ENCODE data around the gene DNAH6. TPM values are rescaled to one million over a fixed set of nuclear protein-coding genes. Genes with fewer than 3 reads are reported as not detected.

DNAH6 gene
- total RNA-seq, 1 experiment from 2014 or later: 1.6 TPM

DNA sequence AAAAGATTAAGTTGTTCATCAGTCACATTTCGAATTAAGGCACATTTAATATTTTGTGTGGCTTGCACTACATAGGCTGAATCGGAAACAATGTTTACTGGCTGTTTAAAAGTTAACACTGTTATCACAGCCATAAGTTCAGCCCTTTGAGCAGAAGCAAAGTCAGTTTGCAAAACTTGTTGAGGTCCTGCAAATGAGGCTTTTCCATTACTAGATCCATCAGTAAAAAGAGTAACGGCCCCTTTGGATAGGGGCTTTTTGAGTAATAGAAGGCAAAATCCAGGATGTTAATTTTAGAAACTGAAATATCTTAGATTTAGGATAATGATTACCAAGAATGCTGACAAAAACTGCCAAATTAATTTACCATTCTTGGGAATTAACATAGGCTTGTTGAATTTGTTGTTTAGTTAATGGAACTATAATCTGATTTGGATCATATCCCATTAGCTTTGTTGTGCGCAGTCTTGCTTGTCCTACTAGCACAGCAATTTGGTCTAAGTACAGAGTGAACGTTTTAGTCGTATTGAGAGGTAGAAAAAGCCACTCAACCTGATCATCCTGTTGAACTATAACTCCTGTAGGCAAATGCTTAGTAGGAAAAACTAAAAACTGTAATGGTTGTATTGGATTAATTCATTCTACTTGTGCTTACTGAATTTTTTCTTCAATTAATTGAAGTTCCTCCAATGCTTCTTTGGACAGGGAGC lies 43.3 kb upstream of the DNAH6 start:
- H3K9me3 ChIP-seq (ENCODE audit: control insufficient read depth in 1 of 2, insufficient read depth in 1 of 2, low read depth in 1 of 2, low read length in 2 of 2): peaks cover 8 to 12% of the 10 kb centered on the region in 2 experiments; a peak in 3 of 4 replicates
- intact Hi-C loops (cut with micrococcal nuclease): no loop called here
- H3K9ac ChIP-seq (ENCODE audit: low read length): no peak overlapping the region
- no peak overlapping the region for H3K4me2 ChIP-seq (ENCODE audit: low read length)
- ChIA-PET RAD21 (ENCODE audit: low non-redundant PET in 1 of 2, low total read pairs in 2 of 2, uncharacterized antibody in 2 of 2, unreplicated experiment in 2 of 2) (no interaction called here), CTCF (no interaction called here), POLR2A (no interaction called here)
- H3K79me2 ChIP-seq (ENCODE audit: insufficient read depth, low read length): no peaks in the 10 kb centered on the region
- no peaks in the 10 kb centered on the region for H3K36me3 ChIP-seq (ENCODE audit: control insufficient read depth in 1 of 2, insufficient read depth in 2 of 2, low read length in 2 of 2)
- H3K27ac ChIP-seq (ENCODE audit: low read depth, low read length): no peak overlapping the region
- DNase-seq (ENCODE audit: low read depth, low spot score) (no peak), ATAC-seq (no peak)
- no peaks in the 10 kb centered on the region for H3K9me2 ChIP-seq (ENCODE audit: insufficient read depth)
- no peaks in the 10 kb centered on the region for H3K4me1 ChIP-seq (ENCODE audit: control insufficient read depth in 1 of 2, insufficient read depth in 2 of 2, low read length in 2 of 2)
- no peak for TF ChIP-seq POLR2AphosphoS5 (IDR thresholded peaks at IDR 0.05; ENCODE audit: low read depth, low read length)
- TF ChIP-seq, protein P1, sequence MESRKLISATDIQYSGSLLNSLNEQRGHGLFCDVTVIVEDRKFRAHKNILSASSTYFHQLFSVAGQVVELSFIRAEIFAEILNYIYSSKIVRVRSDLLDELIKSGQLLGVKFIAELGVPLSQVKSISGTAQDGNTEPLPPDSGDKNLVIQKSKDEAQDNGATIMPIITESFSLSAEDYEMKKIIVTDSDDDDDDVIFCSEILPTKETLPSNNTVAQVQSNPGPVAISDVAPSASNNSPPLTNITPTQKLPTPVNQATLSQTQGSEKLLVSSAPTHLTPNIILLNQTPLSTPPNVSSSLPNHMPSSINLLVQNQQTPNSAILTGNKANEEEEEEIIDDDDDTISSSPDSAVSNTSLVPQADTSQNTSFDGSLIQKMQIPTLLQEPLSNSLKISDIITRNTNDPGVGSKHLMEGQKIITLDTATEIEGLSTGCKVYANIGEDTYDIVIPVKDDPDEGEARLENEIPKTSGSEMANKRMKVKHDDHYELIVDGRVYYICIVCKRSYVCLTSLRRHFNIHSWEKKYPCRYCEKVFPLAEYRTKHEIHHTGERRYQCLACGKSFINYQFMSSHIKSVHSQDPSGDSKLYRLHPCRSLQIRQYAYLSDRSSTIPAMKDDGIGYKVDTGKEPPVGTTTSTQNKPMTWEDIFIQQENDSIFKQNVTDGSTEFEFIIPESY (IDR thresholded peaks at IDR 0.05; ENCODE audit: extremely low read depth, insufficient replicate concordance, low read length): no peak
- TF ChIP-seq SIN3A (IDR thresholded peaks at IDR 0.05; ENCODE audit: low read depth): no peak
- TF ChIP-seq JUND (IDR thresholded peaks at IDR 0.05): no peak
- no peak for TF ChIP-seq FOSL1 (IDR thresholded peaks at IDR 0.05; ENCODE audit: low read depth)
- no peak for TF ChIP-seq SRF (IDR thresholded peaks at IDR 0.05; ENCODE audit: low read depth)
- TF ChIP-seq, protein P2, sequence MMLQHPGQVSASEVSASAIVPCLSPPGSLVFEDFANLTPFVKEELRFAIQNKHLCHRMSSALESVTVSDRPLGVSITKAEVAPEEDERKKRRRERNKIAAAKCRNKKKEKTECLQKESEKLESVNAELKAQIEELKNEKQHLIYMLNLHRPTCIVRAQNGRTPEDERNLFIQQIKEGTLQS (IDR thresholded peaks at IDR 0.05): no peak
- no peak for TF ChIP-seq YY1 (IDR thresholded peaks at IDR 0.05; ENCODE audit: extremely low read depth, insufficient replicate concordance, low read depth, low read length)
- no peak for TF ChIP-seq RAD21 (IDR thresholded peaks at IDR 0.05; ENCODE audit: low read depth)
- no peaks in the 10 kb centered on the region for H3K27me3 ChIP-seq (ENCODE audit: insufficient read depth, low read length)
- H3K4me3 ChIP-seq (replicated peaks in 1 of 2; ENCODE audit: low read depth in 1 of 2, low read length in 2 of 2): no peak overlapping the region
- no peaks in the 10 kb centered on the region for H4K20me1 ChIP-seq (ENCODE audit: insufficient read depth)
- no TSS peak for BruUV-seq (replicated peaks)
- no peak overlapping the region for H2AFZ ChIP-seq (ENCODE audit: low read depth, low read length, poor library complexity, severe bottlenecking)
